ENCODE measurements around the gene PRKAA2.

The PRKAA2 gene

DNA sequence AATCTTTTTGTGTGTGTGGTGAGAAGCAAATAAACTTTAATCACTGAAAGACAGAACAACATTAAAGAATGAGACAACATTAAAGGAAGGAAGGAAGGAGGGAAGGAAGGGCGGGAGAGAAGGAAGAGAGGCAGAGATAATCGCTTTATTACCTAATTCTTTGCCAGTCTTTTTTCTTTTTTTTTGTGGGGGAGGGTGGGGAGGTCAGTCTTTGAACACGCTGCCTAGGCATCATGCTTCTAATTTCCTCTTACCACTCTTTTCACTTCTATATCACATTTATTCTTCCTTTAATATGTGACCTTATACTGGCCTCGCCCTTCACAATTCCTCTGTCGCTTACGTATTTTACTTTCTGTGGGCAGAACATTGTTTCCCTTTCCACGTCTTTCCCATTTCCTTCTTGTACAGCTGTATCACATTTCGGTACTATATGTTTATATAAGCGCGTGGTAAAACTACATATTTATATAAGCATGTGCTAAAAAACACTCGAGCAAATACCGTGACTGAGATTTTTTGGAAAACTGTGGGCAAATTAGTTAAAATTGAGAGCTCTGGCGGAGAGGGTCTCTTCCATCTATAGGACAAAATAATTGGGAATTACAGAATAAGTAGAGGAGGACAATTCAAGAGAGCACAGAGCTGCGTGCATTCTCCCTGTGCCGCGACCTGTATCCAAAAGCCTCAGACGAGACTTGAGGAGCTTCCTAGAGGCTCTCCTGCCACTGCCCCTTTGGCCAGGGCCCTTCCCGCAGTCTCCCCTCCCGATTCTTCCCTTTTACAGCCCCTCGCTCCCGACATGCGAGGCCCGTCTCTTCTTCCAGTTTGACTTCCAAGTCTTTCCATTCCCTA is 823 bp upstream of the PRKAA2 start:
- DNase-seq (ENCODE audit: extremely low spot score), result no peak
- TF ChIP-seq, protein P1, sequence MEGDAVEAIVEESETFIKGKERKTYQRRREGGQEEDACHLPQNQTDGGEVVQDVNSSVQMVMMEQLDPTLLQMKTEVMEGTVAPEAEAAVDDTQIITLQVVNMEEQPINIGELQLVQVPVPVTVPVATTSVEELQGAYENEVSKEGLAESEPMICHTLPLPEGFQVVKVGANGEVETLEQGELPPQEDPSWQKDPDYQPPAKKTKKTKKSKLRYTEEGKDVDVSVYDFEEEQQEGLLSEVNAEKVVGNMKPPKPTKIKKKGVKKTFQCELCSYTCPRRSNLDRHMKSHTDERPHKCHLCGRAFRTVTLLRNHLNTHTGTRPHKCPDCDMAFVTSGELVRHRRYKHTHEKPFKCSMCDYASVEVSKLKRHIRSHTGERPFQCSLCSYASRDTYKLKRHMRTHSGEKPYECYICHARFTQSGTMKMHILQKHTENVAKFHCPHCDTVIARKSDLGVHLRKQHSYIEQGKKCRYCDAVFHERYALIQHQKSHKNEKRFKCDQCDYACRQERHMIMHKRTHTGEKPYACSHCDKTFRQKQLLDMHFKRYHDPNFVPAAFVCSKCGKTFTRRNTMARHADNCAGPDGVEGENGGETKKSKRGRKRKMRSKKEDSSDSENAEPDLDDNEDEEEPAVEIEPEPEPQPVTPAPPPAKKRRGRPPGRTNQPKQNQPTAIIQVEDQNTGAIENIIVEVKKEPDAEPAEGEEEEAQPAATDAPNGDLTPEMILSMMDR (IDR thresholded peaks at IDR 0.05; ENCODE audit: control extremely low read depth, extremely low read depth, low read depth, missing control alignments), result no peak
- POLR2A ChIA-PET, result no interaction called here
- CTCF ChIA-PET, result no interaction called here

DNA sequence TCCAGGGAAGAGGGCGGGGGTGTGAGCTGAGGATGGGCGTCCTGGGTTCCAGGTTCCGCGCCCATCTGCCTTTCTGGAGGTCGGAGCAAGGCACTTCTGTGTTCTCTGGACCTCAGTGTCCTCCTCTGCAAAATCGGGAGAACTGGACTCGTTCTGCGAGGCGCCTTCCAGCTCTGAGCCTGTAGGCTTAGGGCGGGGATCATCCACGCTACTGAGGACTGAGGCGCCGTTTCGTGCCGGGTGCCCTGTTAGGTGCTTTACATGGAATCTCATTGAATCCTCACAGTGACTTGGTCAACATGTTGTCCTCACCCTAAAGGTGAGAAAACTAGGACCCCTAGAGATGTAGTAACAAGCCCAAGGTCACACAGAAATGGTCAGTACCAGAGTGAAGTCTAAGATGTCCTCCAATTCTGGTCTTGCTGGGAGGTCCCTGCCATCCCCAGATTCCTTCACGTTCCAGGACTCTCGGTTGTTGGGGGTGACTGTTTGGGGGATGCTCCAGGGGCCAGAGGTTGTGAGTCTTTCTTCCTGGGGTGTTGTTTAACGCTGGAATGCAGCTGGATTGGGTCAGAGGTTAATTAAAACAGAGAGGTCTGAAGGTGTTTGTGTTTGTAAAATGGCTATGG is 677 bp downstream of the PRKAA2 start:
- TF ChIP-seq, protein P1 (IDR thresholded peaks at IDR 0.05; ENCODE audit: control extremely low read depth, extremely low read depth, low read depth, missing control alignments), result no peak
- CTCF ChIA-PET, result no interaction called here
- DNase-seq (ENCODE audit: extremely low spot score), result no peak
- POLR2A ChIA-PET, result no interaction called here

DNA sequence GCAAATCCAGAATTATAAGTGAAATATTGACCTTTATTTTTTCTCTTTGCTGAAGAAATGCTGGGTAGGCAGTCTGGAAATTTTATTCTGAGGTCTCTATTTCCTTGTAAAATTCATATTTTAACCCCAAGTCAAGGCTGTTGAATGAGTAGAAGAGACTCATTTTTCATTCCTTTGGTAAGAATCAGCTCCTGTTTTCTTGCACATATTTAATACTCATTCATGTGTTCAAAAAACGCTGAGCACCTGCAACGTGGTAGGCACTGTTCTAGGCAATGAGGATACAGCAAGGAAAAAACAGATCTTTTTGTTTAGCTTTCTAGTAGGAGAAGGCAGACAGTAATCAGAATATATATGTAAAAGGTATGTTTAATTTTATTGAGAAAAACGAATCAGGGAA is 1.5 kb downstream of the PRKAA2 start:
- no peak for DNase-seq (ENCODE audit: extremely low spot score)
- TF ChIP-seq, protein P1 (IDR thresholded peaks at IDR 0.05; ENCODE audit: control extremely low read depth, extremely low read depth, low read depth, missing control alignments), result no peak
- ChIA-PET CTCF (no interaction called here), POLR2A (no interaction called here)

DNA sequence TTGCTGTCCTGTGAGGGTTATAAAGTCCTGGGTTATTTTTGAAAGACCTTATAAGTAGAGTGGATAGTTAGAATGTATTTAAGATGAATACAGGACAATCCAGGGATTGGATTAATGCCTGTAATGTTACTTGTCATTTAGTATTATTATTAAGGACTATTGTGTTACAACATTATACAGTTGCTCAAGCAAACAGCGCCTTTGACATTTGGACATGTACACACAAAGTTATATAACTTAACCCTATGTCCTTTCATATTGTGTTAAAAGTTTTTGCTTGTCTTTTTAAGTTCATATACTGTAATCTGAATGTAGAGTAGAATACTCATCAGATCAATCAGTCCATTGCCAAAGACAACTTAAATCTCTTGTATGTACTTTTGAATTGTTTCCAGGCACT is 2.0 kb downstream of the PRKAA2 start:
- POLR2A ChIA-PET, result no interaction called here
- TF ChIP-seq, protein P1 (IDR thresholded peaks at IDR 0.05; ENCODE audit: control extremely low read depth, extremely low read depth, low read depth, missing control alignments), result no peak
- DNase-seq (ENCODE audit: extremely low spot score), result no peak
- CTCF ChIA-PET, result no interaction called here

DNA sequence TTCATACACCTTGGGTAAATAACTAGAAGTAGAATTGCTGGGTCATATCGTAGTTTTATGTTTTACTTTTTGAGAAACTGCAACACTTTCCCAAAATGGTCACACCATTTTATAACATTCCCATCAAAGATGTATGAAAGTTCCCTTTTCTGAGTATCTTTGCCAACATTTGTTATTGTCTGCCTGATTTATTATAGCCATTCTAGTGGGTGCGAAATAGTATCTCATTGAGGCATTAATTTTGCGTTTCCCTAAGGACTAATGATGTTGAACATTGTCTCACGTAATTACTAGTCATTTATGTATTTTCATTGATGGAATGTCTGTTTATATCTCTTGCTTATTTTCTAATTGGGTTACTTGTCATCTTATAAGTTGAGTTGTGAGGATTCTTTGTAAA is 3.4 kb downstream of the PRKAA2 start:
- ChIA-PET CTCF (no interaction called here), POLR2A (no interaction called here)
- no peak for DNase-seq (ENCODE audit: extremely low spot score)
- TF ChIP-seq, protein P1 (IDR thresholded peaks at IDR 0.05; ENCODE audit: control extremely low read depth, extremely low read depth, low read depth, missing control alignments), result no peak

DNA sequence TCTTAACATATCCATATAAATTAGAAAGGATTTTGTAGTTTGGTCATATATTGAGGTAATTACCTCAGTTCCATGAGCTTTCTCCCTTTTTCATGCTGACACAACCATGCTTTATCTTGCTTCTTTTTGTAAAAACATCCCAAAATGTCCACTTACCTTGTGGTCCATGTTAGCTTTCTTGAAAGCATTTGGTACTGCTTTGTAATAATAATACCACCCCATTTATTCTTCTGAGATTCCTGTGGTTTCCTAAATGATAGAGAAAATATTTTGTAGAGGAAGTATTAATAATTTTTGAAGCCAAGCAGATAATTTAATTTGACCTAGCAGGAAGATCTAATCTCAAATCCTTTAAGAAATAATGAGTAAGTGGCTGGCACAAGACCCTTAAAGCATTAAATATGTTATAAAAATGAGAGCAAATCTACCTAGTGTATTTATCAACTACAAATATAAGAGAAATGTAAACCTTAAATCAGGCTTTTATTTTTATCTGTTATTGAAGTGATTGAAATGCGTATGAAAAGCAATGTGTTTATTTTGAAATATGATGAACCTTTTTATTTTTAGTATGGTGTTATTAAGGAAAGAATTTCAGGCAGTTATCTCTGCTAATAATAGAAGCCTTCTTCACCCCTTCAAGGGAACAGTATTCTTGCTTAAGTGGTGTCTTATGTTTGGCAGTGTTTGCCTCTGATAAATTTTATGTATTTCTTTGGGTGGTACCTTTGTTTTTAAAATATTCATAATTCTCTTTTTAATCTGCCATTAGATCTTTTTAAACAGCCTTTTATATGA is 9.2 kb downstream of the PRKAA2 start:
- ChIA-PET POLR2A (no interaction called here), CTCF (no interaction called here)
- DNase-seq (ENCODE audit: extremely low spot score), result no peak
- TF ChIP-seq, protein P1 (IDR thresholded peaks at IDR 0.05; ENCODE audit: control extremely low read depth, extremely low read depth, low read depth, missing control alignments), result no peak
